K562 (cell line): Measurements from ENCODE around the gene SAP25. TPM values are rescaled to one million over a fixed set of nuclear protein-coding genes. Genes with fewer than 3 reads are reported as not detected.

ENCODE experiments used
- CHD4 ChIP-seq: fragments of 200-600 bp; sonication (generic); IDR thresholded peaks from 3 replicates; pipeline ENCODE4 v1.6.1; 2012; ENCODE audit warnings: low read depth, mild to moderate bottlenecking, mixed read lengths, low read length, inconsistent platforms; ENCODE audit not compliant: insufficient read depth, insufficient replicate concordance, poor library complexity, severe bottlenecking
- EGR1 ChIP-seq: fragments of 450-650 bp; conservative IDR thresholded peaks from 2 replicates; pipeline ENCODE4 v1.6.1; 2017; ENCODE audit warnings: mild to moderate bottlenecking
- ETV1 ChIP-seq: fragments of 450-650 bp; conservative IDR thresholded peaks from 2 replicates; pipeline ENCODE4 v1.6.1; 2016; ENCODE audit warnings: missing genetic modification characterization, control low read depth, low read depth, missing compliant biosample characterization
- KLF13 ChIP-seq: fragments of 450-650 bp; IDR thresholded peaks from 2 replicates; pipeline ENCODE4 v1.6.1; 2016; ENCODE audit warnings: missing genetic modification characterization, low read depth, mild to moderate bottlenecking, missing compliant biosample characterization, moderate library complexity, borderline replicate concordance
- MEF2D ChIP-seq: conservative IDR thresholded peaks from 2 replicates; pipeline ENCODE4 v1.6.1; 2016; ENCODE audit warnings: low read depth, missing genetic modification characterization, missing compliant biosample characterization
- PHF20 ChIP-seq: fragments of 450-650 bp; IDR thresholded peaks from 2 replicates; pipeline ENCODE4 v1.6.1; 2018; ENCODE audit not compliant: partially characterized antibody
- POLR2A ChIP-seq: fragments of 450-650 bp; conservative IDR thresholded peaks from 2 replicates; pipeline ENCODE4 v1.6.1; 2016
- SMAD4 ChIP-seq: fragments of 250-450 bp; sonication (Bioruptor Pico); conservative IDR thresholded peaks from 2 replicates; pipeline ENCODE4 v1.8.0; 2021; ENCODE audit warnings: inconsistent platforms, mild to moderate bottlenecking, moderate library complexity
- TCFL5 ChIP-seq: fragments of 250-450 bp; sonication (Bioruptor Pico); conservative IDR thresholded peaks from 2 replicates; pipeline ENCODE4 v1.6.1; 2021; ENCODE audit warnings: mild to moderate bottlenecking, moderate library complexity, matching md5 sums
- polyA plus RNA-seq, 8 experiments: library from polyadenylated mRNA; depleted of rRNA in 4 of 8; stranded (reverse) in 5 of 8; unstranded in 3 of 8; fragments of >200 nt; fragmentation: Nextera tagmentation in 2 of 8; fragmentation: Illumina TruSeq in 1 of 8; extraction: Ambion mirVana in 2 of 8; extraction: Trizol in 1 of 8; gene quantifications; 2 replicates each; pipeline versions ENCODE4 v1.2.1 to v1.2.3, GENCODE V29; 2011 to 2014; ENCODE audit warnings: inconsistent platforms in 1 of 8, missing spikeins in 1 of 8
- total RNA-seq, 7 experiments: library from RNA; depleted of rRNA in 6 of 7; stranded (reverse); fragments of >200 nt in 6 of 7; fragmentation: Illumina TruSeq in 2 of 7; extraction: Trizol in 2 of 7; gene quantifications; 2 replicates each; pipeline versions ENCODE4 v1.2.1 to v1.2.3, GENCODE V29; 2011 to 2021; ENCODE audit warnings: low replicate concordance in 1 of 7
- TF ChIP-seq, protein P1 (sequence below): sonication (generic); formaldehyde crosslinking; IDR thresholded peaks from 2 replicates; pipeline ENCODE4 v1.8.0; 2023; ENCODE audit warnings: mild to moderate bottlenecking, missing genetic modification reagents
- TF ChIP-seq, protein P2 (sequence below): IDR thresholded peaks from 2 replicates; pipeline ENCODE4 v1.6.1; 2011; ENCODE audit warnings: borderline replicate concordance, low read depth, mild to moderate bottlenecking, moderate library complexity, low read length; ENCODE audit not compliant: insufficient read depth, poor library complexity, severe bottlenecking
- TF ChIP-seq, protein P3 (sequence below): fragments of 250-450 bp; sonication (Bioruptor Pico); IDR thresholded peaks from 2 replicates; pipeline ENCODE4 v1.8.0; 2022; ENCODE audit warnings: inconsistent platforms
- TF ChIP-seq, protein P4 (sequence below): sonication (generic); formaldehyde crosslinking; IDR thresholded peaks from 2 replicates; pipeline ENCODE4 v1.9.0; 2022; ENCODE audit warnings: mild to moderate bottlenecking, missing genetic modification reagents
- TF ChIP-seq, protein P5 (sequence below): fragments of 250-450 bp; sonication (Bioruptor Pico); IDR thresholded peaks from 2 replicates; pipeline ENCODE4 v1.4.0; 2020; ENCODE audit warnings: borderline replicate concordance
- TF ChIP-seq, protein P6 (sequence below): fragments of 250-450 bp; sonication (Bioruptor Pico); IDR thresholded peaks from 2 replicates; pipeline ENCODE4 v1.8.0; 2022; ENCODE audit warnings: inconsistent platforms, mild to moderate bottlenecking, moderate library complexity, borderline replicate concordance

The SAP25 gene
- total and polyA plus RNA-seq, 9 of the 15 experiments (the other 6 are each of a cell fraction or from before 2014, with no cell fraction given) = 0.13 to 5.3 (median 0.78) TPM; not detected in 1

DNA sequence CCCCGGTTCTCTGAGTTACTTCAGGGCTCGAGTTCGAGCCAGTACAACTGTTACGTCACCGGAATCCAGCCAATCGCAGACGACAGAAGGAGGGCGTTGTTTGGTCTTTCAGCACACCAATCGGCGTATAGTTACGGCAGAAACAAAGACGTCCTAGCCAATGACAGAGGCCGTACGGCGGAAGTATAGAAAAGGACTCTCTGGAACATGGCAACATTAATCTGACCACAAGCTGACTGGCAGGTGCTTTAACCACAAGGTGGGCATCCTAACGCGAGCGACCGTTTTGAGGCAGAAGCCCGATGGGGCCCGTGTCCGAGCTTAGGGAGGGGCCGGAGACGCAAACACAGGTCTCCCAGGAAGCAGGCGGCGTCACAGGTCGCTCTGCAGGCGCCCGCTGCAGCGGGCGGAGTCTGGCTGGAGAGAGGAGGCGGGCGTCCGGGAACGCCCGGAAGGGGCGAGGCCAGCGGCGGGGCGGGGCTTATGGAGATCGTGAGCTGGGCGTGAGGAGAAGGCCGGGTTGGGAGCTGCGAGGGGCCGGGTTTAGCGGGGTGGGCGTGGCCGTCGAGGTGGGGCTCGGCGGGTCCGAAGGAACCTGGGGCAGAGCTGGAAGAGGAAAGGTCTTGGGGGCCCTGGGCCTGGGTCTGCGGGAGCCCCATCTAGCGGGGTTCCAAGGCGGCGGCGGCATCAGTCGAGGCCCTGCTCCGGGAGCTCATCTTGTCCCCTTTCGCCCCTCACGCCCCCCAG is 38.5 kb upstream of the SAP25 start, which contains the start of gene MOSPD3 (continued):
- TF ChIP-seq MEF2D (tag) = no peak
- TF ChIP-seq, protein P1, sequence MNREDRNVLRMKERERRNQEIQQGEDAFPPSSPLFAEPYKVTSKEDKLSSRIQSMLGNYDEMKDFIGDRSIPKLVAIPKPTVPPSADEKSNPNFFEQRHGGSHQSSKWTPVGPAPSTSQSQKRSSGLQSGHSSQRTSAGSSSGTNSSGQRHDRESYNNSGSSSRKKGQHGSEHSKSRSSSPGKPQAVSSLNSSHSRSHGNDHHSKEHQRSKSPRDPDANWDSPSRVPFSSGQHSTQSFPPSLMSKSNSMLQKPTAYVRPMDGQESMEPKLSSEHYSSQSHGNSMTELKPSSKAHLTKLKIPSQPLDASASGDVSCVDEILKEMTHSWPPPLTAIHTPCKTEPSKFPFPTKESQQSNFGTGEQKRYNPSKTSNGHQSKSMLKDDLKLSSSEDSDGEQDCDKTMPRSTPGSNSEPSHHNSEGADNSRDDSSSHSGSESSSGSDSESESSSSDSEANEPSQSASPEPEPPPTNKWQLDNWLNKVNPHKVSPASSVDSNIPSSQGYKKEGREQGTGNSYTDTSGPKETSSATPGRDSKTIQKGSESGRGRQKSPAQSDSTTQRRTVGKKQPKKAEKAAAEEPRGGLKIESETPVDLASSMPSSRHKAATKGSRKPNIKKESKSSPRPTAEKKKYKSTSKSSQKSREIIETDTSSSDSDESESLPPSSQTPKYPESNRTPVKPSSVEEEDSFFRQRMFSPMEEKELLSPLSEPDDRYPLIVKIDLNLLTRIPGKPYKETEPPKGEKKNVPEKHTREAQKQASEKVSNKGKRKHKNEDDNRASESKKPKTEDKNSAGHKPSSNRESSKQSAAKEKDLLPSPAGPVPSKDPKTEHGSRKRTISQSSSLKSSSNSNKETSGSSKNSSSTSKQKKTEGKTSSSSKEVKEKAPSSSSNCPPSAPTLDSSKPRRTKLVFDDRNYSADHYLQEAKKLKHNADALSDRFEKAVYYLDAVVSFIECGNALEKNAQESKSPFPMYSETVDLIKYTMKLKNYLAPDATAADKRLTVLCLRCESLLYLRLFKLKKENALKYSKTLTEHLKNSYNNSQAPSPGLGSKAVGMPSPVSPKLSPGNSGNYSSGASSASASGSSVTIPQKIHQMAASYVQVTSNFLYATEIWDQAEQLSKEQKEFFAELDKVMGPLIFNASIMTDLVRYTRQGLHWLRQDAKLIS (CRISPR knock-in tag) = 0 out of 2 replicates have a peak, but pooled peaks have one; percentile 1
- TF ChIP-seq, protein P2, sequence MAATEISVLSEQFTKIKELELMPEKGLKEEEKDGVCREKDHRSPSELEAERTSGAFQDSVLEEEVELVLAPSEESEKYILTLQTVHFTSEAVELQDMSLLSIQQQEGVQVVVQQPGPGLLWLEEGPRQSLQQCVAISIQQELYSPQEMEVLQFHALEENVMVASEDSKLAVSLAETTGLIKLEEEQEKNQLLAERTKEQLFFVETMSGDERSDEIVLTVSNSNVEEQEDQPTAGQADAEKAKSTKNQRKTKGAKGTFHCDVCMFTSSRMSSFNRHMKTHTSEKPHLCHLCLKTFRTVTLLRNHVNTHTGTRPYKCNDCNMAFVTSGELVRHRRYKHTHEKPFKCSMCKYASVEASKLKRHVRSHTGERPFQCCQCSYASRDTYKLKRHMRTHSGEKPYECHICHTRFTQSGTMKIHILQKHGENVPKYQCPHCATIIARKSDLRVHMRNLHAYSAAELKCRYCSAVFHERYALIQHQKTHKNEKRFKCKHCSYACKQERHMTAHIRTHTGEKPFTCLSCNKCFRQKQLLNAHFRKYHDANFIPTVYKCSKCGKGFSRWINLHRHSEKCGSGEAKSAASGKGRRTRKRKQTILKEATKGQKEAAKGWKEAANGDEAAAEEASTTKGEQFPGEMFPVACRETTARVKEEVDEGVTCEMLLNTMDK = no peak
- TF ChIP-seq PHF20 = peak; percentile 58
- peak; percentile 45 for TF ChIP-seq EGR1
- TF ChIP-seq TCFL5 (CRISPR knock-in tag) = no peak
- TF ChIP-seq, protein P3, sequence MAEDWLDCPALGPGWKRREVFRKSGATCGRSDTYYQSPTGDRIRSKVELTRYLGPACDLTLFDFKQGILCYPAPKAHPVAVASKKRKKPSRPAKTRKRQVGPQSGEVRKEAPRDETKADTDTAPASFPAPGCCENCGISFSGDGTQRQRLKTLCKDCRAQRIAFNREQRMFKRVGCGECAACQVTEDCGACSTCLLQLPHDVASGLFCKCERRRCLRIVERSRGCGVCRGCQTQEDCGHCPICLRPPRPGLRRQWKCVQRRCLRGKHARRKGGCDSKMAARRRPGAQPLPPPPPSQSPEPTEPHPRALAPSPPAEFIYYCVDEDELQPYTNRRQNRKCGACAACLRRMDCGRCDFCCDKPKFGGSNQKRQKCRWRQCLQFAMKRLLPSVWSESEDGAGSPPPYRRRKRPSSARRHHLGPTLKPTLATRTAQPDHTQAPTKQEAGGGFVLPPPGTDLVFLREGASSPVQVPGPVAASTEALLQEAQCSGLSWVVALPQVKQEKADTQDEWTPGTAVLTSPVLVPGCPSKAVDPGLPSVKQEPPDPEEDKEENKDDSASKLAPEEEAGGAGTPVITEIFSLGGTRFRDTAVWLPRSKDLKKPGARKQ (CRISPR knock-in tag) = no peak
- no peak for TF ChIP-seq CHD4
- TF ChIP-seq, protein P4, sequence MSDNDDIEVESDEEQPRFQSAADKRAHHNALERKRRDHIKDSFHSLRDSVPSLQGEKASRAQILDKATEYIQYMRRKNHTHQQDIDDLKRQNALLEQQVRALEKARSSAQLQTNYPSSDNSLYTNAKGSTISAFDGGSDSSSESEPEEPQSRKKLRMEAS (CRISPR knock-in tag) = peak; percentile 34; the same call in 1 of the 2 replicates
- TF ChIP-seq SMAD4 (CRISPR knock-in tag) = peak; percentile 33
- TF ChIP-seq POLR2A = peak; percentile 97
- TF ChIP-seq, protein P5, sequence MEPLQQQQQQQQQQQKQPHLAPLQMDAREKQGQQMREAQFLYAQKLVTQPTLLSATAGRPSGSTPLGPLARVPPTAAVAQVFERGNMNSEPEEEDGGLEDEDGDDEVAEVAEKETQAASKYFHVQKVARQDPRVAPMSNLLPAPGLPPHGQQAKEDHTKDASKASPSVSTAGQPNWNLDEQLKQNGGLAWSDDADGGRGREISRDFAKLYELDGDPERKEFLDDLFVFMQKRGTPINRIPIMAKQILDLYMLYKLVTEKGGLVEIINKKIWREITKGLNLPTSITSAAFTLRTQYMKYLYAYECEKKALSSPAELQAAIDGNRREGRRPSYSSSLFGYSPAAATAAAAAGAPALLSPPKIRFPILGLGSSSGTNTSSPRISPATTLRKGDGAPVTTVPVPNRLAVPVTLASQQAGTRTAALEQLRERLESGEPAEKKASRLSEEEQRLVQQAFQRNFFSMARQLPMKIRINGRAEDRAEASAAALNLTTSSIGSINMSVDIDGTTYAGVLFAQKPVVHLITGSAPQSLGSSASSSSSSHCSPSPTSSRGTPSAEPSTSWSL = no peak
- 0 out of 2 replicates have a peak, but pooled peaks have one; percentile 34 for TF ChIP-seq KLF13 (tag)
- TF ChIP-seq ETV1 (tag) = no peak; the same call in 1 of the 2 replicates
- TF ChIP-seq, protein P6, sequence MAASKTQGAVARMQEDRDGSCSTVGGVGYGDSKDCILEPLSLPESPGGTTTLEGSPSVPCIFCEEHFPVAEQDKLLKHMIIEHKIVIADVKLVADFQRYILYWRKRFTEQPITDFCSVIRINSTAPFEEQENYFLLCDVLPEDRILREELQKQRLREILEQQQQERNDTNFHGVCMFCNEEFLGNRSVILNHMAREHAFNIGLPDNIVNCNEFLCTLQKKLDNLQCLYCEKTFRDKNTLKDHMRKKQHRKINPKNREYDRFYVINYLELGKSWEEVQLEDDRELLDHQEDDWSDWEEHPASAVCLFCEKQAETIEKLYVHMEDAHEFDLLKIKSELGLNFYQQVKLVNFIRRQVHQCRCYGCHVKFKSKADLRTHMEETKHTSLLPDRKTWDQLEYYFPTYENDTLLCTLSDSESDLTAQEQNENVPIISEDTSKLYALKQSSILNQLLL (CRISPR knock-in tag) = no peak
